GM12801 (cell line): Measurements from ENCODE around the gene ADAMTS2.

Experiments
- TF ChIP-seq, protein P1 (sequence below): IDR thresholded peaks from one replicate; pipeline ENCODE4 v1.5.1; 2011; ENCODE audit warnings: control low read depth; ENCODE audit not compliant: insufficient read length; ENCODE audit errors: extremely low read depth

The ADAMTS2 gene

DNA sequence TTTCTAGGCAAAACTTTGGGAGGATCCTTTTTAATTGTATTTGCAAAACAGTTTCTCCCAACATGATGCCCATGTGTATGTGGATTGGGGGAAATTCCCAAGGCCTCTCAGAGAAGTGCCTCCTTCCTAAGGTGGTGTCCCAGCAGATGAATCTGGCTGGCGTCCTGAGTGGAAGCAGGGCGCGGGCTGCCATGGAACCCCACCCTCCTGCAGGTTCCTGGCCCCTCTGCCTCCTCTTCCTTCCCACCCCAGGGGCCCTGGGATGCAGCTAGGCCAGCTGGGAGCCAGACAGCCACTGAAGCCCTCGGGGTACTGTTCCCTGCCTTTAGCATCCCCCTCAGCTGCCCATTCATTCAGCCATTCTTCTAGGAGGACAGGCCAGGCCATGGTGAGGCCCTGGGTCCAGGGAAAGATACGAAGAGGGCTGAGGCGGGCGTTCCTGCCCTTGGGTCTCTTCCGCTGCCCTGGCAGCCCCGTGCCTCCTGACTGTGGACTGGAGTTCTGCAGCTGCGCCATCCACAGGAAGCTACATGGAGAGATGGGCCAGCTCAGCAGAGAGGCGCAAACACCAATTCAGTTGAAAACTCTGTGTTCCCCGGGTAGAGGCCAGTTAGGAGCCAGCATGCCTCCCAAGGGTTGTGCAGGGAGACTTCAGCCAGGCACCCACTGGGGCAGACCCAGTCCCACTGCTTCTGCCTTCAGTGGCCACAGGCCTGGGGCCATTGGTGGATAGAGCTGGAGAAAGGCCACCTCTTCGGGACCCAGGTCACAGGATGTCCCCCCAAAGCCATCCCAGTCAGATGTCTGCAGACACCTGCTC lies 36.5 kb downstream of the ADAMTS2 start:
- TF ChIP-seq, protein P1, sequence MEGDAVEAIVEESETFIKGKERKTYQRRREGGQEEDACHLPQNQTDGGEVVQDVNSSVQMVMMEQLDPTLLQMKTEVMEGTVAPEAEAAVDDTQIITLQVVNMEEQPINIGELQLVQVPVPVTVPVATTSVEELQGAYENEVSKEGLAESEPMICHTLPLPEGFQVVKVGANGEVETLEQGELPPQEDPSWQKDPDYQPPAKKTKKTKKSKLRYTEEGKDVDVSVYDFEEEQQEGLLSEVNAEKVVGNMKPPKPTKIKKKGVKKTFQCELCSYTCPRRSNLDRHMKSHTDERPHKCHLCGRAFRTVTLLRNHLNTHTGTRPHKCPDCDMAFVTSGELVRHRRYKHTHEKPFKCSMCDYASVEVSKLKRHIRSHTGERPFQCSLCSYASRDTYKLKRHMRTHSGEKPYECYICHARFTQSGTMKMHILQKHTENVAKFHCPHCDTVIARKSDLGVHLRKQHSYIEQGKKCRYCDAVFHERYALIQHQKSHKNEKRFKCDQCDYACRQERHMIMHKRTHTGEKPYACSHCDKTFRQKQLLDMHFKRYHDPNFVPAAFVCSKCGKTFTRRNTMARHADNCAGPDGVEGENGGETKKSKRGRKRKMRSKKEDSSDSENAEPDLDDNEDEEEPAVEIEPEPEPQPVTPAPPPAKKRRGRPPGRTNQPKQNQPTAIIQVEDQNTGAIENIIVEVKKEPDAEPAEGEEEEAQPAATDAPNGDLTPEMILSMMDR: no peak

DNA sequence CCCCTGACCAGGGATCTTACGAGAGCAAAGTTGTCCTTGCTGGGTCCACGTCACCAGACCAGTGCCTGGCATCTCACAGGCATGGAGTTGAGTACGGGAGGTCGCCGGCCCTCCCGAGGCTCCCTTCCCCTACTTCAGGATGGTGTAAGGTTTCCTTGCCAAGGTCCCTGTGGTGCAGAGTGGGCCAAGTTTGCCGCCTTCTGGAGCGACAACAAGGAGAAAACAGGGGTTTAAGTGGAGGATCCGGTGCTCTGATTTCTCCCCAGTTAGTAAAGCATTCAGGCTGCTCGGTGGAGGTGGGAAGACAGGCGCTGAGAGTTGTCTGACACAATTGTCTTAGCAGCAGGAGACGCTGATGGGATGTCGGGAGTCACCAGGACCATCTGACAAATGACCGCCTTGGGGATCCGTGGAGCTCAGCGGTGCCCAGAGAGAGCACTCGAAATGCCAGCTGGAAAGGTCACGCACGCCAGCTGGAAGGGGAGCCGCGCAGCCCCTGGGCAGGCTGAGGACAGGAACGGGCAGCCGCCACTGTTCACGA lies 37.3 kb downstream of the ADAMTS2 start:
- TF ChIP-seq, protein P1: no peak

DNA sequence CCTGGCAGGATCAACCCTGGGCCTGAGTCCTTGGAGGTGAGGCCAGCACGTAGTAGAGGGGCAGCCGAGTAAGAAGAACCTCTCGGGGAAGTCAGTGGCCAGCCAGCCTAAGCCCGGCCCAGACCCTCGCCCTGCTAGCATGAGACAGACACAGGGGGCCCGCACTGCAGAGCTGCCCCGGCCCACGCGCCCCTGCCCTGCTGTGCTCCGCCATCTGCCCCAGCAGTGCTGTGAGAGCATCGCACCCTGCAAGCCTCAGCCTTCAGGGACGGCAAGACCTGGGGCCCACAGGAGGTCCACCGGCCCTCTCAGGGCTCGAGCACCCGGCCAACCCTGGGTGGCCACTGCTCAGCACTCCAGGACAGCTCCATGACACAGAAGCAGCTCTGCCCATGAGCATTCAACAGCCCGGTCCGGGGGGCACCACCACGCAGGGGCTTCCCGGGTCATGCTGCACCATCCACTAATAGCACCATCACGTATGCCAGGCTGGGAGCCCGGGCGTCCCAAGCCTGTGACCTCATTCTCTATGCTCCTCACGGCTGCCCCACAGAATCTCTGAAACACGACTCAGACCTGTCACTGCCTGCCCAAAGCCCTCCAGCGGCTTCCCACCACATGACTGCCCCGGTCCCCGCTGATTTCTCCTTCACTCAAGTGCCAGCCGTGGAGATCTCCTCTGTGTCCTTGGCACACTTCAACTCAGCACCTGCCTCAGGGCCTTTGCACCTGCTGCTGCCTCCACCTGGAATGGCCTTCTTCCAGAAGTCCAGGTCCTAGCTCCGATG lies 38.1 kb downstream of the ADAMTS2 start:
- TF ChIP-seq, protein P1: no peak

DNA sequence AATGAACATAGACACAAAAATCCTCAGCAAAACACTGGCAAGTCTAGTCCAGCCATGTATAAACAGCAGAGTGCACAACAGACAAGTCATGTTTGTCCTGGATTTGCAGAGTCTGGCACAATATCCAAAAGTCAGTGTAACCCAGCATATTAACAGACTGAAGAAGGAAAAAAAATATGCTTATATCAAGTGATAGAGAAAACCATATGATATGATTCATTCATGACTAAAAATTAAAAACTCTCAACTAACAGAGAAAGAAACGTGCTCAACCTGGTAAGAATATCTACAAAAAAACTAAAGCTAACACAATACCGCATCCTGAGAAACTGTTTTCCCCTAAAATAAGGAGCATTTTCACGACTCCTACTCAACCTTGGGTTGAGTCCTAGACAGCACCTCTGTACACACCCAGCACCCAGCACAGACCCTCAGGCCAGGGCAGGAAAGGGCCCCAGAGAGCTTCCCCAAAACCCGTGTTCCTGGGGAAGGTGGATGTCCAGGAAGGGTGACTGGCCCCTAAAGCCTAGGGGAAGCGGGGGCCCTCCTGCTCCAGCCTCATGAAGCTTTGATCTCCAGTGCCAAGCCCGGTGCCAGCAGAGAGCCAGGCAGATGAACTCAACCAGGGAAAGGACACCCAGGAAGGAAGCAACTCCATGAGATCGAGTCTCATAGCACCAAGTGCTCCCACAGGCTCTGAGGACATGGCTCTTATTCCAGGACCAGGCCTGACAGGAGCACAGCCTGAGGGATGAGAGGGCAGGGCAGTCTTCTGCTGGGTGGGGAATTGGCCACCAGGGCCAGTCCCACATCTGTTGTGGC lies 38.9 kb downstream of the ADAMTS2 start:
- TF ChIP-seq, protein P1: no peak

DNA sequence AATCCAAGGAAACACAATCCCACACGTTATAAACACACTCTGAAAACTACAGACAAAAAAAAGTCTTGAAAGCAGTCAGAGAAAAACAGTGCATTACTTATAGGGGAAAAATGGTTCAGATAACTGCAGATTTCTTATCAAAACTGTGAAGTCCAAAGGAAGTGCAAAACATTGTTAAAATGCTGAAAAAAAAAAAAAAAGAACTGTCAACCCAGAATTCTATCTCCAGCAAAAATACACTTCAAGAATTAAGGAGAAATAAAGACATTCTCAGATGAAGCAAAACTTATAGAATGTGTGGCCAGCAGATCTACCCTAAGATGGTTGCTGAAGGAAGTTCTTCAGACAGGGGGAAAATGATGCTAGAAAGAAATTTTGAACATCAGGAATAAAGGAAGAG lies 40.4 kb downstream of the ADAMTS2 start:
- TF ChIP-seq, protein P1: no peak

DNA sequence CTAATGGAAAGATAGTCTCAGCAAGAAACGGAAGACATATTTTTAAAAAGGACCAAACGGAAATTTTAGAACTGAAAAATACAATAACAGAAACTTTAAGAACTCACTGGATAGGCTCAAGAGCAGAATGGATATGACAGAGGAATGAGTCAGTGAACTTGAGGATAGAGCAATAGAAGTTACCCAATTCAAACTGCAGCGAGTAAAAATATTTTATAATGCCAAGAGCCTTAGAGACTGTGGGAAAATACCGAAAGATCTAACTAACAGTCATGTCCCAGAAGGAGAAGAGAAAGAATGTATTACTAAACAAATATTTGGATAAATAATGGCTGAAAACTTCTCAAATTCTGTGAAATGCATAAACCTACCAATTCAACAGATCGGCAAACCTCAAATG lies 40.8 kb downstream of the ADAMTS2 start:
- TF ChIP-seq, protein P1: no peak
